Putamen (tissue), 1 donor: ENCODE results near the gene MAST1.
"Not testable (repeated sequence)": the region's sequence is repeated elsewhere in the genome, so short reads cannot be mapped to it uniquely, and the experiment has no call there.

Experiments used
- DNase-seq: peaks from one replicate; pipeline ENCODE4 v3.0.0-alpha.2; 2016; ENCODE audit warnings: low spot score

Gene MAST1

DNA sequence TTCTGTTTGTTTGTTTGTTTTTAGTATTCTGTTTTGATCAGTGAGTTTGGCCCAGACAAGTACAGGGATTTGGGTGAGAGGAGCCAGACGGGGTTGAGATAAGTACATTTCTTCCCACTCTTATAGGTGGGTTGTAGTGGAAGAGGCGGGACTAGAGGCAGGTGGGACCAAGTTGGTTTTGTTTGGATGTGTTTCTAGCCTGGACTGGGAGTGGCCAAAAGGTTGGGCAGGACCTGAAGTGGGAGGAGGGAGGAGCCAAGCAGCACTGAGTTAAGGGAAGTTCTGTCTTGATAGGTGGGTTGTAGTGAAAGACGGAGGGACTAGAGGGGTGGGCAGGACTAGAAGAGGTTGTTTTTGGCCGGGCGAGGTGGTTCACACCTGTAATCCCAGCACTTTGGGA lies 33.9 kb downstream of the MAST1 start:
- DNase-seq, result no peak

DNA sequence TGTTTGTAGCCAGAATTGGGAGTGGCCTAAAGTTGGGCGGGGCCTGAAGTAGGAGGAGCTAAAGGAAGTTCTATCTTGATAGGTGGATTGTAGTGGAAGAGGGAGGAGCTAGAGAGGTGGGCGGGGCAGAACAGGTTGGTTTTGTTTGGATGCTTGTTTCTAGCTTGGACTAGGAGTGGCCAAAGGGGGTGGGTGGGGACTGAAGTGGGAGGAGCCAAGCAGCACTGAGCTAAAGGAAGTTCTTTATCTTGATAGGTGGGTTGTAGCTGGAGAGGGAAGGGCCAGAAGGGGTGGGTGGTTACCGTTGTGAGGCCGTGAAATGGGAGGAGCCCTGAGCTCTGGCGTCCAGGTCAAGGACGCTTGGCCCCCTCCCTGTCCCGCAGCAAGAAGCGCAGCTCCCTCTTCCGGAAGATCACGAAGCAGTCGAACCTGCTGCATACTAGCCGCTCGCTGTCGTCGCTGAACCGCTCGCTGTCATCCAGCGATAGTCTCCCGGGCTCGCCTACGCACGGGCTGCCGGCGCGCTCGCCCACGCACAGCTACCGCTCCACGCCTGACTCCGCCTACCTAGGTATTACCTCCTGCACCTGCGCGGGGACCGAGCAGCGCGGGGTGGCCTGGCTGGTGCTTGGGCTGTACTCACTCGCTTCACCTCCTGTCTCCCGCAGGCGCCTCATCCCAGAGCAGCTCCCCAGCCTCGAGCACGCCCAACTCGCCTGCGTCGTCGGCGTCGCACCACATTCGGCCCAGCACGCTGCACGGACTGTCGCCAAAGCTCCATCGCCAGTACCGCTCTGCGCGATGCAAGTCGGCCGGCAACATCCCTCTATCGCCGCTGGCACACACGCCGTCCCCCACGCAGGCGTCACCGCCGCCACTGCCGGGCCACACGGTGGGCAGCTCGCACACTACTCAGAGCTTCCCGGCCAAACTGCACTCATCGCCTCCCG lies 34.9 kb downstream of the MAST1 start:
- DNase-seq, result peak; percentile 40

GRCh38 chr19:12873891-12874745 lies 35.8 kb downstream of the MAST1 start:
- no peak for DNase-seq

- no peak for DNase-seq
These were observed 36.8 kb downstream of the MAST1 start for GRCh38 chr19:12875086-12875485.

GRCh38 chr19:12880551-12881171 lies 42.3 kb downstream of the MAST1 start:
- no peak for DNase-seq

- DNase-seq, result peak; percentile 86
These were observed 43.0 kb downstream of the MAST1 start, which contains the start of gene DNASE2 for GRCh38 chr19:12881172-12881808. Gene DNASE2, minus strand, starts transcription at chr19:12881449. Its CDS starts 74 bp downstream, at chr19:12881375.

DNA sequence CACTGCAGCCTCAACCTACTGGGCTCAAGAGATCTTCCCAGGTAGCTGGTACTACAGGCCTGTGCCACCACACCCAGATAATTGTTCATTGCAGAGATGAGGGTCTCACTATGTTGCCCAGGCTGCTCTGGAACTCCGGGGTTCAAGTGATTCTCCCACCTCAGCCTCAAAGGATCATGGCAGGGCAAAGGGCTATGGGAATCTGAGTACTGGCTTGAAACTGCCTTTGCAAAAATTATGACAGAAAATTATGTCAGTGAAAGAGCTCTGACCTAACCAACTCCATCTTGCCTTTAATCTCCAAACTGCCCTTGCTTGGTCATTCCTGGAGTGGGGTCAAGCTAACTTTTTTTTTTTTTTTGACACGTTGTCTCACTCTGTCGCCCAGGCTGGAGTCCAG lies 44.3 kb downstream of the MAST1 start:
- DNase-seq, result no peak

GRCh38 chr19:12884202-12884601 lies 45.9 kb downstream of the MAST1 start:
- no peak for DNase-seq

GRCh38 chr19:12884627-12884925 lies 46.3 kb downstream of the MAST1 start:
- DNase-seq, result no peak

GRCh38 chr19:12884926-12885748 lies 46.8 kb downstream of the MAST1 start:
- peak; percentile 32 for DNase-seq

DNA sequence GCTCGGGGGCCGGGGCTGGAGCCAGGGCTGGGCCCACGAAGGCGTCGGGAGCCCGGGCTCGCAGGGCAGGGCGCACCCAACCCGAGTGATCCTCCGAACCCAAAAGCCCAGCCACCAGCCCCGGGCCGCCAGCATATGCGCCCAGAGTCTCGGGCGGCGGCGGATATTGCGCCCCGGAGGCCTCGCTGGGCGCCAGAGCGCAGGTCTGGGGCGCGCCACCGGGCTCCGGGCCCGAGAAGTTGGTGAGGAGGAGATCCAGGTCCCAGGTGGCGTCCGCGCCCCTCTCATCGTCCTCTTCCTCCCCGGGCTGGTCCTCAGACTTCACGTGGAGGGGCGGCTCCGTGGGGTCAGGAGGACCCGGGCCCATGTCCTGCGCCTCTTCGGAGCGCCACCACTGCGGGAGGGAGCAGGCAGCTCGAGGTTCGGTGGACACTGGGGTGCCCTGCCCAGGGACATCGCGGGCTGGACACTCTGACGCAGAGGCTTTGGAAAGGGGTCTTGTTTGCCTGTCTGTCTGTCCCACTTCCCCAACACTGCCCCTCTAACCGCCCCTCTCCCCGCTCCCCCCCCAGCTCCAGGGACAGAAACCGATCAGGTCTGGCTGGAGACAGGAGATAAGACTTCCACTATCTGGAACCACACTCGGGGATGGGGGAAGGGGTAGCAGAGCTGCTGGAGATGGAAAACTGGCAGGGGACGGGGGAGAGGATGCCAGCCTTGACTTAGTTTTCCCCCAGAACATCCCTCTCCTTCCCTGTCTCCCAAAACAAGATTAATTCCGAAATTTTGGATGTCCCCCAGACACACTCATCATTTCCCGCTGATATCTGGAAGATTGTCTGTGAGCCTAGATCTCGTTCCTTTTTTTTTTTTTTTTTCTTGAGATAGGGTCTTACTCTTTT lies 47.7 kb downstream of the MAST1 start:
- DNase-seq, result no peak

- no peak for DNase-seq
These were observed 48.3 kb downstream of the MAST1 start for GRCh38 chr19:12886651-12886968.

GRCh38 chr19:12886969-12887747 lies 48.8 kb downstream of the MAST1 start, which contains the start of gene KLF1:
Gene KLF1, minus strand, starts transcription at chr19:12887201. Its CDS starts 61 bp downstream, at chr19:12887140.
- DNase-seq, result no peak

- no peak for DNase-seq
These were observed 49.8 kb downstream of the MAST1 start for GRCh38 chr19:12888006-12888603.

DNA sequence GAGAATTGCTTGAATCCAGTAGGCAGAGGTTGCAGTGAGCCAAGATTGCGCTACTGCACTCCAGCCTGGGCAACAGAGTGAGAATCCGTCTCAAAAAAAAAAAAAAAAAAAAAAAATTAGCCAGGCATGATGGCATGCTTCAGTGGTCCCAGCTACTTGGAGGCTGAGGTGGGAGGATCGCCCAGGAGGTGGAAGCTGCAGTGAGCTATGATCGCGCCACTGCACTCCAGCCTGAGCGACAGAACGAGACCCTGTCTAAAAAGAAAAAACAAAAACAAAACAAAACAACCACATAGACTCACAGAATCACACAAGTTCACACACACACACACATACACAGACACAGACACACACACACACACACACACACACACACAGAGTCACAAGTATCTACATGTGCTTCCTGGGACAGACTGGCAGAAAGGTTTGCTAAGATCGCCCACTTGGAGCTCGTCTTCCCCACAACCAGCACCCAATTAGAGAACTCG lies 52.0 kb downstream of the MAST1 start:
- not testable (repeated sequence) for DNase-seq

- peak; percentile 99 for DNase-seq
These were observed 52.7 kb downstream of the MAST1 start, which contains the start of gene GCDH for GRCh38 chr19:12890787-12891552. Gene GCDH, plus strand, starts transcription at chr19:12891160. Its CDS starts 145 bp downstream, at chr19:12891305.

GRCh38 chr19:12891553-12892021 lies 53.3 kb downstream of the MAST1 start:
- no peak for DNase-seq

GRCh38 chr19:12893582-12893981 lies 55.3 kb downstream of the MAST1 start:
- no peak for DNase-seq
